HepG2 (cell line): ENCODE data around the gene NPAS2. TPM values are rescaled to one million over a fixed set of nuclear protein-coding genes. Genes with fewer than 3 reads are reported as not detected.

Experiments used
- AKAP8 ChIP-seq: sonication (generic); formaldehyde crosslinking; IDR thresholded peaks from 2 replicates; pipeline ENCODE4 v1.5.1; 2020; ENCODE audit warnings: mild to moderate bottlenecking, missing genetic modification reagents
- ATF1 ChIP-seq: IDR thresholded peaks from 2 replicates; pipeline ENCODE4 v1.6.1; 2016; ENCODE audit warnings: mild to moderate bottlenecking, control low read depth
- DMAP1 ChIP-seq: IDR thresholded peaks from 2 replicates; pipeline ENCODE4 v1.6.1; 2016
- FOXP4 ChIP-seq: sonication (generic); formaldehyde crosslinking; IDR thresholded peaks from 2 replicates; pipeline ENCODE4 v1.4.0; 2020; ENCODE audit warnings: missing genetic modification reagents
- HBP1 ChIP-seq: IDR thresholded peaks from 2 replicates; pipeline ENCODE4 v1.6.1; 2016; ENCODE audit warnings: low read depth, control low read depth
- HNF1A ChIP-seq, 2 experiments: sonication (generic) in 1 of 2; formaldehyde crosslinking in 1 of 2; IDR thresholded peaks; 2 replicates each; pipeline versions ENCODE4 v1.4.0 to v1.6.1; 2016 to 2020; ENCODE audit warnings: borderline replicate concordance in 1 of 2, low read depth in 1 of 2, mild to moderate bottlenecking in 1 of 2, missing genetic modification reagents in 1 of 2
- HNRNPH1 ChIP-seq: fragments of 200-400 bp; formaldehyde crosslinking; optimal IDR thresholded peaks from 2 replicates; pipeline ENCODE3; 2017; ENCODE audit warnings: mild to moderate bottlenecking, low read depth, low read length
- KDM1A ChIP-seq: IDR thresholded peaks from 2 replicates; pipeline ENCODE4 v1.6.1; 2016; ENCODE audit warnings: missing compliant biosample characterization
- KDM5A ChIP-seq: fragments of 200-600 bp; sonication (generic); IDR thresholded peaks from 2 replicates; pipeline ENCODE4 v1.7.0; 2018; ENCODE audit warnings: antibody characterized with exemption, mild to moderate bottlenecking, low read length, borderline replicate concordance
- MXD4 ChIP-seq: IDR thresholded peaks from 2 replicates; pipeline ENCODE4 v1.6.1; 2016; ENCODE audit warnings: mild to moderate bottlenecking, missing biosample characterization, missing genetic modification reagents
- MYC ChIP-seq: sonication (generic); formaldehyde crosslinking; IDR thresholded peaks from 2 replicates; pipeline ENCODE4 v1.9.0; 2021; ENCODE audit warnings: missing genetic modification reagents, borderline replicate concordance
- NFE2 ChIP-seq: sonication (generic); formaldehyde crosslinking; IDR thresholded peaks from 2 replicates; pipeline ENCODE4 v1.4.0; 2020; ENCODE audit warnings: missing genetic modification reagents
- PBX2 ChIP-seq: IDR thresholded peaks from 2 replicates; pipeline ENCODE4 v1.6.1; 2016; ENCODE audit warnings: control low read depth
- POGK ChIP-seq: sonication (generic); formaldehyde crosslinking; conservative IDR thresholded peaks from 2 replicates; pipeline ENCODE4 v1.8.0; 2022; ENCODE audit warnings: mild to moderate bottlenecking, moderate library complexity, missing genetic modification reagents
- POLR2A ChIP-seq, 2 experiments: IDR thresholded peaks; 2 replicates each; pipeline ENCODE4 v1.6.1; 2011; ENCODE audit warnings: low read depth in 2 of 2, low read length in 2 of 2, mild to moderate bottlenecking in 1 of 2, moderate library complexity in 1 of 2; ENCODE audit not compliant: insufficient read depth in 1 of 2
- RFX5 ChIP-seq: IDR thresholded peaks from 2 replicates; pipeline ENCODE4 v1.6.1; 2011; ENCODE audit warnings: low read depth, low read length, improper control_type of control experiment
- RNF2 ChIP-seq: fragments of 450-650 bp; conservative IDR thresholded peaks from 2 replicates; pipeline ENCODE4 v1.6.1; 2016; ENCODE audit warnings: low read depth
- TFAP4 ChIP-seq: sonication (generic); IDR thresholded peaks from 2 replicates; pipeline ENCODE4 v1.6.1; 2016; ENCODE audit warnings: low read depth, borderline replicate concordance
- ZC3H13 ChIP-seq: sonication (generic); formaldehyde crosslinking; IDR thresholded peaks from 2 replicates; pipeline ENCODE4 v1.8.1; 2023; ENCODE audit warnings: mild to moderate bottlenecking, missing genetic modification reagents, moderate library complexity
- ZNF672 ChIP-seq: sonication (generic); formaldehyde crosslinking; IDR thresholded peaks from 2 replicates; pipeline ENCODE4 v1.8.1; 2022; ENCODE audit warnings: missing genetic modification reagents
- ZNF776 ChIP-seq: sonication (generic); formaldehyde crosslinking; IDR thresholded peaks from 2 replicates; pipeline ENCODE4 v1.4.0; 2020; ENCODE audit warnings: mild to moderate bottlenecking, missing genetic modification reagents
- polyA plus RNA-seq, 8 experiments: library from polyadenylated mRNA; depleted of rRNA in 3 of 8; stranded (reverse) in 7 of 8; unstranded in 1 of 8; fragments of >200 nt; fragmentation: Illumina TruSeq in 4 of 8; extraction: Trizol in 4 of 8; gene quantifications; 2 replicates each; pipeline versions ENCODE4 v1.2.1 to v1.2.3, GENCODE V29; 2011 to 2016; ENCODE audit warnings: low read depth in 4 of 8, missing spikeins in 1 of 8, mixed read lengths in 1 of 8; ENCODE audit not compliant: insufficient read depth in 1 of 8
- total RNA-seq, 5 experiments: library from RNA; depleted of rRNA; stranded (reverse); fragments of >200 nt; fragmentation: Illumina TruSeq; extraction: Trizol; gene quantifications; 2 replicates each; pipeline ENCODE4 v1.2.3, GENCODE V29; 2016; ENCODE audit warnings: low read depth in 1 of 5

NPAS2 gene
- total and polyA plus RNA-seq, 2 of the 13 experiments (the other 11 are each of a cell fraction or from before 2014, with no cell fraction given), result 14.8 to 37.5 TPM

GRCh38 chr2:100984892-100985307, 165.0 kb downstream of the NPAS2 start (continued):
- TF ChIP-seq PBX2 (CRISPR knock-in tag), result no peak
- no peak for TF ChIP-seq RNF2
- TF ChIP-seq POGK (CRISPR knock-in tag), result no peak
- TF ChIP-seq KDM1A (CRISPR knock-in tag), result no peak
- no peak for TF ChIP-seq NFE2 (CRISPR knock-in tag)
- no peak for TF ChIP-seq ZNF776 (CRISPR knock-in tag)
- TF ChIP-seq ATF1 (CRISPR knock-in tag), result no peak
- TF ChIP-seq KDM5A, result no peak
- no peak for TF ChIP-seq TFAP4
- TF ChIP-seq MXD4, result no peak
- TF ChIP-seq HBP1 (CRISPR knock-in tag), result no peak
- TF ChIP-seq DMAP1 (CRISPR knock-in tag), result no peak
- TF ChIP-seq MYC (CRISPR knock-in tag), result no peak
- TF ChIP-seq AKAP8 (CRISPR knock-in tag), result no peak
- TF ChIP-seq ZNF672, result no peak
- no peak for TF ChIP-seq ZC3H13 (CRISPR knock-in tag)
- no peak for TF ChIP-seq HNF1A (IDR thresholded peaks at IDR 0.05; ENCODE audit: low read depth)
- no peak for TF ChIP-seq HNF1A (CRISPR knock-in tag; IDR thresholded peaks at IDR 0.05; ENCODE audit: borderline replicate concordance)
- no peak for TF ChIP-seq HNRNPH1
- TF ChIP-seq FOXP4 (CRISPR knock-in tag), result no peak
- TF ChIP-seq POLR2A (IDR thresholded peaks at IDR 0.05; ENCODE audit: insufficient read depth in 1 of 2, low read depth in 2 of 2, low read length in 2 of 2), result no peak
- TF ChIP-seq RFX5, result no peak
